K562 (cell line): ENCODE results near the gene EIF2AK2. TPM values are rescaled to one million over a fixed set of nuclear protein-coding genes. Genes with fewer than 3 reads are reported as not detected.

ENCODE experiments used
- CBX2 ChIP-seq: fragments of 200-600 bp; sonication (generic); IDR thresholded peaks from one replicate; pipeline ENCODE4 v1.6.1; 2012; ENCODE audit warnings: mild to moderate bottlenecking, low read length, inconsistent platforms; ENCODE audit not compliant: insufficient read depth, poor library complexity, severe bottlenecking
- CHD2 ChIP-seq: IDR thresholded peaks from 2 replicates; pipeline ENCODE4 v1.6.1; 2011; ENCODE audit warnings: low read depth, low read length
- CTBP1 ChIP-seq: fragments of 450-650 bp; IDR thresholded peaks from 2 replicates; pipeline ENCODE4 v1.6.1; 2016; ENCODE audit warnings: borderline replicate concordance
- ETV1 ChIP-seq: fragments of 450-650 bp; conservative IDR thresholded peaks from 2 replicates; pipeline ENCODE4 v1.6.1; 2016; ENCODE audit warnings: missing genetic modification characterization, control low read depth, low read depth, missing compliant biosample characterization
- FOS ChIP-seq: IDR thresholded peaks from 3 replicates; pipeline ENCODE4 v1.6.1; 2011; ENCODE audit not compliant: insufficient read length; ENCODE audit errors: extremely low read depth
- KDM4B ChIP-seq, 2 experiments: fragments of 450-650 bp in 1 of 2; sonication (generic) in 1 of 2; IDR thresholded peaks; 2 replicates each; pipeline ENCODE4 v1.6.1; 2016 to 2017; ENCODE audit warnings: borderline replicate concordance in 2 of 2, antibody characterized with exemption in 1 of 2, low read depth in 1 of 2, mild to moderate bottlenecking in 1 of 2
- MYNN ChIP-seq, 2 experiments: sonication (generic); formaldehyde crosslinking in 1 of 2; IDR thresholded peaks; 2 replicates each; pipeline versions ENCODE4 v1.5.0 to v1.6.1; 2016 to 2020; ENCODE audit warnings: antibody characterized with exemption in 1 of 2, missing genetic modification reagents in 1 of 2
- NCOR1 ChIP-seq: fragments of 450-650 bp; IDR thresholded peaks from 2 replicates; pipeline ENCODE4 v1.6.1; 2016; ENCODE audit warnings: mild to moderate bottlenecking, moderate library complexity
- NEUROD1 ChIP-seq: fragments of 150-350 bp; IDR thresholded peaks from 2 replicates; pipeline ENCODE4 v1.6.1; 2014; ENCODE audit warnings: borderline replicate concordance, low read length, low read depth; ENCODE audit not compliant: partially characterized antibody
- POLR2AphosphoS2 ChIP-seq: IDR thresholded peaks from 2 replicates; pipeline ENCODE4 v1.6.1; 2012; ENCODE audit warnings: low read length, improper control_type of control experiment
- SIN3A ChIP-seq, 2 experiments: fragments of 150-350 bp in 1 of 2; IDR thresholded peaks; 2 replicates each; pipeline ENCODE4 v1.6.1; 2011 to 2016; ENCODE audit warnings: borderline replicate concordance in 2 of 2, low read depth in 2 of 2, low read length in 2 of 2, mild to moderate bottlenecking in 2 of 2, moderate library complexity in 2 of 2; ENCODE audit not compliant: control insufficient read depth in 1 of 2
- SIX5 ChIP-seq, 2 experiments: IDR thresholded peaks; 2 replicates each; pipeline ENCODE4 v1.6.1; 2011; ENCODE audit warnings: low read length in 2 of 2, borderline replicate concordance in 1 of 2, low read depth in 1 of 2, mild to moderate bottlenecking in 1 of 2, moderate library complexity in 1 of 2; ENCODE audit not compliant: insufficient read depth in 1 of 2
- U2AF2 ChIP-seq: fragments of 200-400 bp; formaldehyde crosslinking; optimal IDR thresholded peaks from 2 replicates; pipeline ENCODE3; 2017; ENCODE audit warnings: low read depth, mild to moderate bottlenecking, low read length
- XRCC4 ChIP-seq: IDR thresholded peaks from one replicate; pipeline ENCODE4 v1.6.1; 2011; ENCODE audit not compliant: insufficient read depth, insufficient read length; ENCODE audit errors: extremely low read depth
- ZNF695 ChIP-seq: fragments of 450-650 bp; formaldehyde crosslinking; IDR thresholded peaks from 2 replicates; pipeline ENCODE4 v1.4.0; 2020; ENCODE audit warnings: mild to moderate bottlenecking, moderate library complexity
- polyA plus RNA-seq, 8 experiments: library from polyadenylated mRNA; depleted of rRNA in 4 of 8; stranded (reverse) in 5 of 8; unstranded in 3 of 8; fragments of >200 nt; fragmentation: Nextera tagmentation in 2 of 8; fragmentation: Illumina TruSeq in 1 of 8; extraction: Ambion mirVana in 2 of 8; extraction: Trizol in 1 of 8; gene quantifications; 2 replicates each; pipeline versions ENCODE4 v1.2.1 to v1.2.3, GENCODE V29; 2011 to 2014; ENCODE audit warnings: inconsistent platforms in 1 of 8, missing spikeins in 1 of 8
- total RNA-seq, 7 experiments: library from RNA; depleted of rRNA in 6 of 7; stranded (reverse); fragments of >200 nt in 6 of 7; fragmentation: Illumina TruSeq in 2 of 7; extraction: Trizol in 2 of 7; gene quantifications; 2 replicates each; pipeline versions ENCODE4 v1.2.1 to v1.2.3, GENCODE V29; 2011 to 2021; ENCODE audit warnings: low replicate concordance in 1 of 7
- TF ChIP-seq, protein P1 (sequence below), 2 experiments: IDR thresholded peaks; 2 replicates each; pipeline ENCODE4 v1.6.1; 2012; ENCODE audit warnings: improper control_type of control experiment in 2 of 2, low read depth in 2 of 2, low read length in 2 of 2, borderline replicate concordance in 1 of 2
- TF ChIP-seq, protein P2 (sequence below): fragments of 450-650 bp; IDR thresholded peaks from 2 replicates; pipeline ENCODE4 v1.6.1; 2017; ENCODE audit warnings: mild to moderate bottlenecking, moderate library complexity
- TF ChIP-seq, protein P3 (sequence below): fragments of 150-350 bp; conservative IDR thresholded peaks from 2 replicates; pipeline ENCODE4 v1.6.1; 2014; ENCODE audit warnings: low read length

Gene EIF2AK2
- total and polyA plus RNA-seq, 9 of the 15 experiments (the other 6 are each of a cell fraction or from before 2014, with no cell fraction given) = 3.8 to 19.5 (median 13.3) TPM

GRCh38 chr2:37083873-37084794 is 72.6 kb downstream of the EIF2AK2 start, which contains the start of the genes GPATCH11 and HEATR5B (continued):
- TF ChIP-seq, protein P1, sequence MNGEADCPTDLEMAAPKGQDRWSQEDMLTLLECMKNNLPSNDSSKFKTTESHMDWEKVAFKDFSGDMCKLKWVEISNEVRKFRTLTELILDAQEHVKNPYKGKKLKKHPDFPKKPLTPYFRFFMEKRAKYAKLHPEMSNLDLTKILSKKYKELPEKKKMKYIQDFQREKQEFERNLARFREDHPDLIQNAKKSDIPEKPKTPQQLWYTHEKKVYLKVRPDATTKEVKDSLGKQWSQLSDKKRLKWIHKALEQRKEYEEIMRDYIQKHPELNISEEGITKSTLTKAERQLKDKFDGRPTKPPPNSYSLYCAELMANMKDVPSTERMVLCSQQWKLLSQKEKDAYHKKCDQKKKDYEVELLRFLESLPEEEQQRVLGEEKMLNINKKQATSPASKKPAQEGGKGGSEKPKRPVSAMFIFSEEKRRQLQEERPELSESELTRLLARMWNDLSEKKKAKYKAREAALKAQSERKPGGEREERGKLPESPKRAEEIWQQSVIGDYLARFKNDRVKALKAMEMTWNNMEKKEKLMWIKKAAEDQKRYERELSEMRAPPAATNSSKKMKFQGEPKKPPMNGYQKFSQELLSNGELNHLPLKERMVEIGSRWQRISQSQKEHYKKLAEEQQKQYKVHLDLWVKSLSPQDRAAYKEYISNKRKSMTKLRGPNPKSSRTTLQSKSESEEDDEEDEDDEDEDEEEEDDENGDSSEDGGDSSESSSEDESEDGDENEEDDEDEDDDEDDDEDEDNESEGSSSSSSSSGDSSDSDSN (IDR thresholded peaks at IDR 0.05; ENCODE audit: borderline replicate concordance in 1 of 2, low read depth in 2 of 2, low read length in 2 of 2) = peak; percentile 31 to 52; a peak in 2 of 4 replicates
- TF ChIP-seq NEUROD1 (no peak), ETV1 (tag) (peak; percentile 51; the same call in 1 of the 2 replicates), POLR2AphosphoS2 (no peak), CTBP1 (peak; percentile 37; the same call in 1 of the 2 replicates), SIN3A (IDR thresholded peaks at IDR 0.05; ENCODE audit: borderline replicate concordance in 2 of 2, control insufficient read depth in 1 of 2, low read depth in 2 of 2, low read length in 2 of 2) (peak; percentile 54 to 93; a peak in 2 of 4 replicates), CHD2 (0 out of 2 replicates have a peak, but pooled peaks have one; percentile 12), SIX5 (IDR thresholded peaks at IDR 0.05; ENCODE audit: borderline replicate concordance in 1 of 2, insufficient read depth in 1 of 2, low read depth in 1 of 2, low read length in 2 of 2) (no peak), CBX2 (no peak), FOS (no peak), U2AF2 (no peak), NCOR1 (no peak), KDM4B (IDR thresholded peaks at IDR 0.05; ENCODE audit: borderline replicate concordance in 2 of 2, low read depth in 1 of 2) (no peak), MYNN (IDR thresholded peaks at IDR 0.05) (no peak), MYNN (CRISPR knock-in tag; IDR thresholded peaks at IDR 0.05) (no peak), XRCC4 (no peak), ZNF695 (no peak)
- TF ChIP-seq, protein P2, sequence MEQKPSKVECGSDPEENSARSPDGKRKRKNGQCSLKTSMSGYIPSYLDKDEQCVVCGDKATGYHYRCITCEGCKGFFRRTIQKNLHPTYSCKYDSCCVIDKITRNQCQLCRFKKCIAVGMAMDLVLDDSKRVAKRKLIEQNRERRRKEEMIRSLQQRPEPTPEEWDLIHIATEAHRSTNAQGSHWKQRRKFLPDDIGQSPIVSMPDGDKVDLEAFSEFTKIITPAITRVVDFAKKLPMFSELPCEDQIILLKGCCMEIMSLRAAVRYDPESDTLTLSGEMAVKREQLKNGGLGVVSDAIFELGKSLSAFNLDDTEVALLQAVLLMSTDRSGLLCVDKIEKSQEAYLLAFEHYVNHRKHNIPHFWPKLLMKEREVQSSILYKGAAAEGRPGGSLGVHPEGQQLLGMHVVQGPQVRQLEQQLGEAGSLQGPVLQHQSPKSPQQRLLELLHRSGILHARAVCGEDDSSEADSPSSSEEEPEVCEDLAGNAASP = no peak
- TF ChIP-seq, protein P3, sequence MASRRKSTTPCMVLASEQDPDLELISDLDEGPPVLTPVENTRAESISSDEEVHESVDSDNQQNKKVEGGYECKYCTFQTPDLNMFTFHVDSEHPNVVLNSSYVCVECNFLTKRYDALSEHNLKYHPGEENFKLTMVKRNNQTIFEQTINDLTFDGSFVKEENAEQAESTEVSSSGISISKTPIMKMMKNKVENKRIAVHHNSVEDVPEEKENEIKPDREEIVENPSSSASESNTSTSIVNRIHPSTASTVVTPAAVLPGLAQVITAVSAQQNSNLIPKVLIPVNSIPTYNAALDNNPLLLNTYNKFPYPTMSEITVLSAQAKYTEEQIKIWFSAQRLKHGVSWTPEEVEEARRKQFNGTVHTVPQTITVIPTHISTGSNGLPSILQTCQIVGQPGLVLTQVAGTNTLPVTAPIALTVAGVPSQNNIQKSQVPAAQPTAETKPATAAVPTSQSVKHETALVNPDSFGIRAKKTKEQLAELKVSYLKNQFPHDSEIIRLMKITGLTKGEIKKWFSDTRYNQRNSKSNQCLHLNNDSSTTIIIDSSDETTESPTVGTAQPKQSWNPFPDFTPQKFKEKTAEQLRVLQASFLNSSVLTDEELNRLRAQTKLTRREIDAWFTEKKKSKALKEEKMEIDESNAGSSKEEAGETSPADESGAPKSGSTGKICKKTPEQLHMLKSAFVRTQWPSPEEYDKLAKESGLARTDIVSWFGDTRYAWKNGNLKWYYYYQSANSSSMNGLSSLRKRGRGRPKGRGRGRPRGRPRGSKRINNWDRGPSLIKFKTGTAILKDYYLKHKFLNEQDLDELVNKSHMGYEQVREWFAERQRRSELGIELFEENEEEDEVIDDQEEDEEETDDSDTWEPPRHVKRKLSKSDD = no peak
